GM19239 (cell line): Measurements from ENCODE around the gene FILIP1L.
A peak's percentile ranks its signal among the peaks of the same experiment; 100 is the strongest.
"Not testable (repeated sequence)": the region's sequence is repeated elsewhere in the genome, so short reads cannot be mapped to it uniquely, and the experiment has no call there.

Experiments
- DNase-seq: peaks from one replicate; pipeline ENCODE4 v3.0.0; 2011; ENCODE audit warnings: low spot score; ENCODE audit not compliant: insufficient read length
- FAIRE-seq: peaks from 2 replicates; lab custom pipeline; 2011; peaks lifted over from hg19 to GRCh38; lab: Jason Lieb, UNC

The FILIP1L gene

GRCh38 chr3:100102757-100103156, 11.5 kb downstream of the FILIP1L start:
- no peak for DNase-seq
- FAIRE-seq: peak; percentile 68

GRCh38 chr3:100100425-100100824, 13.9 kb downstream of the FILIP1L start:
- DNase-seq: no peak
- FAIRE-seq: no peak

- DNase-seq (no peak), FAIRE-seq (no peak)
Observed at GRCh38 chr3:100099621-100100020, 14.7 kb downstream of the FILIP1L start.

- FAIRE-seq (no peak), DNase-seq (no peak)
Observed at GRCh38 chr3:100098784-100099070, 15.6 kb downstream of the FILIP1L start.

- no peak for DNase-seq
- peak; percentile 44 for FAIRE-seq
Observed at GRCh38 chr3:100097919-100098783, 16.1 kb downstream of the FILIP1L start.

- FAIRE-seq: peak; percentile 4
- DNase-seq: no peak
Observed at GRCh38 chr3:100096866-100097265, 17.4 kb downstream of the FILIP1L start.

- FAIRE-seq, DNase-seq: not testable (repeated sequence)
Observed at GRCh38 chr3:100096286-100096685, 18.0 kb downstream of the FILIP1L start.

- DNase-seq (no peak), FAIRE-seq (no peak)
Observed at GRCh38 chr3:100093831-100094230, 20.5 kb downstream of the FILIP1L start.

- DNase-seq (no peak), FAIRE-seq (no peak)
Observed at GRCh38 chr3:100090669-100091005, 23.7 kb downstream of the FILIP1L start.

GRCh38 chr3:100089812-100090668, 24.3 kb downstream of the FILIP1L start:
- FAIRE-seq: peak; percentile 91
- no peak for DNase-seq

GRCh38 chr3:100088735-100089368, 25.4 kb downstream of the FILIP1L start:
- DNase-seq: no peak
- no peak for FAIRE-seq

- FAIRE-seq (peak; percentile 85), DNase-seq (no peak)
Observed at GRCh38 chr3:100087198-100087597, 27.1 kb downstream of the FILIP1L start.

- FAIRE-seq (no peak), DNase-seq (no peak)
Observed at GRCh38 chr3:100086401-100086800, 27.9 kb downstream of the FILIP1L start.

- FAIRE-seq (peak; percentile 49), DNase-seq (no peak)
Observed at GRCh38 chr3:100084100-100084806, 30.0 kb downstream of the FILIP1L start.

- no peak for FAIRE-seq
Observed at GRCh38 chr3:100083209-100083608, 31.1 kb downstream of the FILIP1L start.

GRCh38 chr3:100082714-100083113, 31.6 kb downstream of the FILIP1L start:
- FAIRE-seq: no peak

More at GRCh38 chr3:100083209-100083608, 31.1 kb downstream of the FILIP1L start:
- no peak for DNase-seq

GRCh38 chr3:100081986-100082692, 32.2 kb downstream of the FILIP1L start:
- DNase-seq (no peak), FAIRE-seq (no peak)

More at GRCh38 chr3:100082714-100083113, 31.6 kb downstream of the FILIP1L start:
- no peak for DNase-seq

- FAIRE-seq: no peak
- no peak for DNase-seq
Observed at GRCh38 chr3:100081311-100081710, 33.0 kb downstream of the FILIP1L start.

GRCh38 chr3:100080573-100080972, 33.7 kb downstream of the FILIP1L start:
- FAIRE-seq (no peak), DNase-seq (no peak)

GRCh38 chr3:100079328-100079727, 35.0 kb downstream of the FILIP1L start:
- FAIRE-seq (no peak), DNase-seq (no peak)
